Measurements from ENCODE around the gene PTGES2.

PTGES2 gene

GRCh38 chr9:128094166-128094949 lies 33.2 kb downstream of the PTGES2 start:
- CTCF ChIA-PET, result interaction anchor here (0.8 to 1.9 kb wide), 2 partner anchors 24 to 31 kb away, joined by 3 to 4 read pairs; no protein-coding TSS in a partner anchor
- DNase-seq (ENCODE audit: extremely low spot score), result peak; percentile 76
- TF ChIP-seq FOXK2 (IDR thresholded peaks at IDR 0.05) (no peak), PKNOX1 (IDR thresholded peaks at IDR 0.05) (peak; percentile 26; the same call in 1 of the 2 replicates)
- POLR2A ChIA-PET, result interaction anchor here (1.8 kb wide), 1 partner anchor 15 kb away, joined by 5 read pairs; no protein-coding TSS in a partner anchor

DNA sequence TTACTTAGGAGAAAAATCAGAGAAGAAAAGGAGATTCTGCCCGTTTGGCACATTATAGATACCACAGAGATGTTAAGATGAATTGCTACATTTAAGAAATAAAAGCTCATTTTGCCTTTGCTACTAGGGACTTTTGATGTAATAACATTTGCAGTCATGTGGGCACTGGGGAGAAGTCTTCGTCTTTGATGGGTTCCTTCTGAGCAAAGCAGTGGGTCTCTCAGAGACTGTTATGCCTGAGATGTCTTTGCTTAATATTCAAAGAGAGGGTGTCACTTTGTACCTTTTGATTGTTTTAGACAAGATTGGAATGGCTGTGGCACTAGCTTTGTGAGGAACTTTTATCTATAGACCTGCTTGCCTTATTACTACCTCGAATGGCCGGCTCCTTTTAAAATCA lies 34.5 kb downstream of the PTGES2 start:
- ChIA-PET CTCF (interaction anchor here (1.2 to 1.9 kb wide), 3 partner anchors 25 to 32 kb away, joined by 3 to 4 read pairs (median 4); no protein-coding TSS in a partner anchor), POLR2A (interaction anchor here (0.9 to 1.8 kb wide), 2 partner anchors 14 to 25 kb away, joined by 4 to 5 read pairs; partner anchors contain the start of genes NAIF1 and SLC25A25)
- no peak for DNase-seq (ENCODE audit: extremely low spot score)
- no peak for TF ChIP-seq ELF4 (IDR thresholded peaks at IDR 0.05)
- no peak for TF ChIP-seq FOXM1 (IDR thresholded peaks at IDR 0.05; ENCODE audit: borderline replicate concordance)
- TF ChIP-seq PKNOX1 (IDR thresholded peaks at IDR 0.05), result no peak

GRCh38 chr9:128092199-128092977 lies 35.1 kb downstream of the PTGES2 start:
- ChIA-PET CTCF (interaction anchor here (1.2 to 1.9 kb wide), 4 partner anchors 25 to 33 kb away, joined by 3 to 4 read pairs (median 4); no protein-coding TSS in a partner anchor), POLR2A (interaction anchor here (0.9 to 1.8 kb wide), 2 partner anchors 13 to 25 kb away, joined by 4 to 5 read pairs; partner anchors contain the start of genes NAIF1 and SLC25A25)
- no peak for TF ChIP-seq FOXK2 (IDR thresholded peaks at IDR 0.05)
- no peak for TF ChIP-seq ARNT (IDR thresholded peaks at IDR 0.05)
- no peak for TF ChIP-seq LEF1 (IDR thresholded peaks at IDR 0.05; ENCODE audit: borderline replicate concordance)
- no peak for TF ChIP-seq NFRKB (IDR thresholded peaks at IDR 0.05)
- TF ChIP-seq TARDBP (IDR thresholded peaks at IDR 0.05), result no peak
- TF ChIP-seq L3MBTL2 (conservative IDR thresholded peaks at IDR 0.05), result no peak
- TF ChIP-seq FOXA1 (IDR thresholded peaks at IDR 0.05), result no peak
- no peak for TF ChIP-seq BHLHE40 (IDR thresholded peaks at IDR 0.05; ENCODE audit: borderline replicate concordance)
- no peak for TF ChIP-seq FOXM1 (IDR thresholded peaks at IDR 0.05; ENCODE audit: borderline replicate concordance)
- TF ChIP-seq HDGF (IDR thresholded peaks at IDR 0.05; ENCODE audit: borderline replicate concordance), result no peak
- no peak for DNase-seq (ENCODE audit: extremely low spot score)

GRCh38 chr9:128091571-128091970 lies 36.0 kb downstream of the PTGES2 start:
- CTCF ChIA-PET, result interaction anchor here (0.6 to 1.3 kb wide), 4 partner anchors 26 to 136 kb away, joined by 3 to 4 read pairs (median 4); no protein-coding TSS in a partner anchor
- no peak for DNase-seq (ENCODE audit: extremely low spot score)
- no peak for TF ChIP-seq NFRKB (IDR thresholded peaks at IDR 0.05)
- no peak for TF ChIP-seq TARDBP (IDR thresholded peaks at IDR 0.05)
- no peak for TF ChIP-seq ARNT (IDR thresholded peaks at IDR 0.05)
- no peak for TF ChIP-seq CTBP1 (IDR thresholded peaks at IDR 0.05; ENCODE audit: borderline replicate concordance)
- no peak for TF ChIP-seq L3MBTL2 (conservative IDR thresholded peaks at IDR 0.05)
- no peak for TF ChIP-seq LEF1 (IDR thresholded peaks at IDR 0.05; ENCODE audit: borderline replicate concordance)
- TF ChIP-seq FOXK2 (IDR thresholded peaks at IDR 0.05), result no peak
- TF ChIP-seq SP1 (IDR thresholded peaks at IDR 0.05), result no peak
- no peak for TF ChIP-seq PKNOX1 (IDR thresholded peaks at IDR 0.05)
- no peak for TF ChIP-seq ZNF384 (IDR thresholded peaks at IDR 0.05)
- no peak for TF ChIP-seq ELF4 (IDR thresholded peaks at IDR 0.05)
- no peak for TF ChIP-seq FOXA1 (IDR thresholded peaks at IDR 0.05)
- TF ChIP-seq FOXM1 (IDR thresholded peaks at IDR 0.05; ENCODE audit: borderline replicate concordance), result no peak
- TF ChIP-seq HDGF (IDR thresholded peaks at IDR 0.05; ENCODE audit: borderline replicate concordance), result no peak
- no peak for TF ChIP-seq SUZ12 (IDR thresholded peaks at IDR 0.05)
- TF ChIP-seq BHLHE40 (IDR thresholded peaks at IDR 0.05; ENCODE audit: borderline replicate concordance), result no peak
- POLR2A ChIA-PET, result no interaction called here

- no peak for DNase-seq (ENCODE audit: extremely low spot score)
- ChIA-PET CTCF (interaction anchor here (0.5 to 1.3 kb wide), 4 partner anchors 27 to 136 kb away, joined by 3 to 4 read pairs (median 4); no protein-coding TSS in a partner anchor), POLR2A (no interaction called here)
- TF ChIP-seq TARDBP (IDR thresholded peaks at IDR 0.05) (no peak), BHLHE40 (IDR thresholded peaks at IDR 0.05; ENCODE audit: borderline replicate concordance) (no peak), CTBP1 (IDR thresholded peaks at IDR 0.05; ENCODE audit: borderline replicate concordance) (no peak), FOXK2 (IDR thresholded peaks at IDR 0.05) (no peak), L3MBTL2 (conservative IDR thresholded peaks at IDR 0.05) (no peak)
These were observed 36.4 kb downstream of the PTGES2 start for GRCh38 chr9:128091144-128091543.

DNA sequence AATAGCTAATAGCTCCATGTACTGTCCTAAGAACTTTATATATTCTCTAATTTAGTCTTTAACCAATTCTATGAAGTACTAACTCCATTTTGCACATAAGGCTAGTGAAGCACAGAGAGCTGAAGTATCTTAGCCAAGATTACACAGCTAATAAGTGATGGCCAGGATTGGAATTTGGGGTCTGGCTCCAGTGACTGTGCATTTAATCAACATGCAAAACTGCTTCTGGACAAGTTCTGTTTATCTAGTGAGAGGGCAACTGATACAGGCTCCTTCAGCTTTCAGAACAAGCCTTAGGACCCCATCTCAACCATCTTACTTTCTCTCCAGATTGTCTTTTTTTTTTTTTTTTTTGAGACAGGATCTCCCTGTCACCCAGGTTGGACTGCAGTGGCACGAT lies 38.2 kb downstream of the PTGES2 start:
- CTCF ChIA-PET, result no interaction called here
- POLR2A ChIA-PET, result no interaction called here
- no peak for DNase-seq (ENCODE audit: extremely low spot score)
- no peak for TF ChIP-seq SP1 (IDR thresholded peaks at IDR 0.05)

Measured in HEK293T (cell line).